ENCODE results near the gene BACH2.

DNA sequence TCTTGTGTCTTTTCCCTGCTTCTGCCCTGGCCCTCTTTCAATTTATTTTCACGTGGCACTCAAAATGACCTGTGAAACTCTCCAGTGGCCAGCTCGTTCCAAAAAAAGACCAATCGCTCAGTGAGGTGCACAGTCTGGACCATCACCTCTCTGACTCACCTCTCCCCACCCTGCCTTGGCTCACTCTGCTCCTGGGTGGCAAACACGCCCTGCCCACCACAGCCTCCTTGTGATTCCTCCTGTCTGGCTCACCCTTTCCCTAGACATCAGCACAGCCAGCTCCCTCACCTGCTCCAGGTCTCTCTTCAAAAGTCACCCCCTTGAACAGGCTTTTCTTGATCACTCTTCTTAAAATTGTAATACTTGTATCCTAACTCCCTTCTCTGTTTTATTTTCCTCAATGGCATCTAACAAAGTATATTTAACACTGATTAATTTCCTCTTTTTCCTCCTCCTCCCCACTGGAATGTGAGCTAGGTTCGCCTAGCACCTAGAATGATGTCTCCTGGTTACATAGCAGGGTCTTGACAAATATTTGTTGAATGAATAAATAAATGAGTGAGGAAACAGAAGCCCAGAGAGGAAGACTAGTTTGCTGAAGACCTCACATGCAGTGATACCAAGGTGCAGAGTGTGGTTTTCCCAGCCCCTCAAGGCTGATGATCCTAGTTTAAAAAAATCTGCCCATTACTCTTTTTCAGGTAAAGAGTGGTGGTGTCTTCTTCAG is 293.4 kb downstream of the BACH2 start:
- no peak for TF ChIP-seq POLR2A (IDR thresholded peaks at IDR 0.05)
- TF ChIP-seq, protein P1, sequence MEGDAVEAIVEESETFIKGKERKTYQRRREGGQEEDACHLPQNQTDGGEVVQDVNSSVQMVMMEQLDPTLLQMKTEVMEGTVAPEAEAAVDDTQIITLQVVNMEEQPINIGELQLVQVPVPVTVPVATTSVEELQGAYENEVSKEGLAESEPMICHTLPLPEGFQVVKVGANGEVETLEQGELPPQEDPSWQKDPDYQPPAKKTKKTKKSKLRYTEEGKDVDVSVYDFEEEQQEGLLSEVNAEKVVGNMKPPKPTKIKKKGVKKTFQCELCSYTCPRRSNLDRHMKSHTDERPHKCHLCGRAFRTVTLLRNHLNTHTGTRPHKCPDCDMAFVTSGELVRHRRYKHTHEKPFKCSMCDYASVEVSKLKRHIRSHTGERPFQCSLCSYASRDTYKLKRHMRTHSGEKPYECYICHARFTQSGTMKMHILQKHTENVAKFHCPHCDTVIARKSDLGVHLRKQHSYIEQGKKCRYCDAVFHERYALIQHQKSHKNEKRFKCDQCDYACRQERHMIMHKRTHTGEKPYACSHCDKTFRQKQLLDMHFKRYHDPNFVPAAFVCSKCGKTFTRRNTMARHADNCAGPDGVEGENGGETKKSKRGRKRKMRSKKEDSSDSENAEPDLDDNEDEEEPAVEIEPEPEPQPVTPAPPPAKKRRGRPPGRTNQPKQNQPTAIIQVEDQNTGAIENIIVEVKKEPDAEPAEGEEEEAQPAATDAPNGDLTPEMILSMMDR (IDR thresholded peaks at IDR 0.05 in 4 of 5, conservative IDR thresholded peaks at IDR 0.05 in 1 of 5) = no peak
